HG02981 (cell line): ENCODE results near the gene SUPT4H1.
"Not testable (repeated sequence)": the region's sequence is repeated elsewhere in the genome, so short reads cannot be mapped to it uniquely, and the experiment has no call there.

Experiments used
- ATAC-seq: cut with Tn5 transposase; IDR thresholded peaks from one replicate; pipeline ENCODE4 v1.9.1; 2021; ENCODE audit warnings: mild to moderate bottlenecking, moderate library complexity; ENCODE audit not compliant: unreplicated experiment

SUPT4H1 gene

GRCh38 chr17:58351831-58352595, at the start of gene SUPT4H1:
Gene SUPT4H1 (minus strand): TSS chr17:58352201. CDS start chr17:58352135, 66 bp downstream.
- peak; percentile 89 for ATAC-seq

DNA sequence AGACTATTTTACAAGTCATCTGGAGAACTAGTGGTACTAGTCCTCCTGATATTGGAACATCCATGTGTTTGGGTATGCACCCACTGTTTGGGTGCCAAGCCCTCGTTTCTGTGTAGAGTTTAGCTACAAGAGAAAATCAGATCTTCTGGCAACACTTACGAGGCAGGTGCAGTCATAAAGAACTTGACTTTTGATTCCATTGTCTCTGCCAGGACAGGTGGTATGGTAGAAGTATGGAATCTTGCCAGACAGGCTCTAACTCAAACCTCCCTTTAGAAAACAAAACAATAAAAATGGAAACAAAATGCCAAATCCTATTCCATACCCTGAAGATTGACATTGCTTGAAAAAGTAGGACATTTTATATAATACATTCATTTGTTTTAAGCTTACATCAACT, 49.3 kb upstream of the SUPT4H1 start:
- no peak for ATAC-seq

DNA sequence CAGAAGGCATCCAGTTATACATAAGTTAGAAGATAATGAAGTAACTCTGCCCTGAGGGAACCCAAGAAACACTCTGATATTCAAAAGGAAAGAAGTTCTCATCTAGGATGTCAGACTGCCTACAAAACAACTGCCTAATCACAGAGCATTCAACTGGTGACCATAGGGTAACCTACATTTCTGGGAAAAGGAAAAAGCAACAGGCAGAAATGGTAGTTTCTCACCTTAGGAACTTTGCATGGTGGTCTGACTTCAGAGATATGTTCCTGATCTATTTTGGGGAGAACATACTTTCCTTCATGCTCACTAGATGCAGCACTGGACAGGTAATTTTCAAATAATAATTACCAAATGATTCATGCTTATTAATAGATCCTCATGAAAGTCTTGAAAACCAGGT, 48.8 kb upstream of the SUPT4H1 start:
- ATAC-seq = no peak

GRCh38 chr17:58399974-58400373, 48.0 kb upstream of the SUPT4H1 start:
- ATAC-seq = no peak

DNA sequence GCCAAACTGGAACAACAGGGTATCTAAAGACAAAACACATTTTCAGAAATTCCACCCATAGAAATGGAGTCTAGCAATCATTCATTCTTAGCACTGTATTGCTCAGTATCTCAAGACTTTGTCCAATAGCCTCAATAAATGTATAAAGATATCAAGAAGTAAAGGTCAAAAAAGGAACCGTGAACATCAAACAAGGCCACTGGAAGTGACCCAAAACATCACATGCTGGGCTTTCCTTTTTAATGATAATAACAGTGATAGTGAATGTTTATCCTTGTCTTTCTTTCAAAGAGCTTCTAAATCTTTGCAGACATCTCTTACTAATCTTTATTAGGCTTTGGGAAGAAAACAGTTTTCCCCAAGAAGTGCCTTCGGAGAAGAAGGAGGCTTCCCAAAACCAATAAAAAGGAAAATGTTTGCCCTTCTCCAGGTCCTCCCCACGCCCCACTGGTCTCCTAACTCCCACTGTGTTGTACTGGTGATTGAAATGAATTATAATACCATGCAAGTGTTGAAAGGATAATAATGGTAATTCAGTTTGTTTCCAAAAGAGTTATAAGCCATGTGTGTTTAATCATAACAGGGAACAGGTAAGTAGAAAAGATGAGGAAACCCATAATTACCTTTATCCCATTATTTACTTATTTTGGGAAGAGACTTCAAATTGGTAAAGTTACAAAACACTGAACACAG, 46.7 kb upstream of the SUPT4H1 start:
- no peak for ATAC-seq

GRCh38 chr17:58397421-58397820, 45.4 kb upstream of the SUPT4H1 start:
- ATAC-seq = not testable (repeated sequence)

DNA sequence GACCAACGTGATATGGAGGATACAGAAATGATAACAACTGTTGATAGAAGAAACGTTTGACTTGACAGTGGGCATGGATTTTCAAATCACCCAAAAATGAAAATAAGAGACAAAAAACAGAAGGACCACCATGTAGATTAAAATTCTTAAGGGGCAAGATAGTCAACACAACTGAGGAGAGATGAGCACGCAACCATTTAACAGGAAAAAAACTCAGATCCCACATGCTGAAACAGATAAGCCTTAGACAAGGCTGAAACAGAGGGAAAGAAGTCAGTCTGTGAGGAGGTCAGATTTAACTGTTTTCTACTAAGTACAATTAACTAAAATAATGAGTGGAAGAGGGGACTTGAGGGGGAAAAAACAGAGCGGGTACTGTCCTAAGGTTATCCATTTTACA, 44.2 kb upstream of the SUPT4H1 start:
- ATAC-seq = no peak

- no peak for ATAC-seq
Measured at GRCh38 chr17:58394534-58395223, 42.7 kb upstream of the SUPT4H1 start.

- ATAC-seq = no peak
Measured at GRCh38 chr17:58391302-58391984, 39.4 kb upstream of the SUPT4H1 start.

GRCh38 chr17:58390884-58391283, 38.9 kb upstream of the SUPT4H1 start:
- ATAC-seq = no peak

DNA sequence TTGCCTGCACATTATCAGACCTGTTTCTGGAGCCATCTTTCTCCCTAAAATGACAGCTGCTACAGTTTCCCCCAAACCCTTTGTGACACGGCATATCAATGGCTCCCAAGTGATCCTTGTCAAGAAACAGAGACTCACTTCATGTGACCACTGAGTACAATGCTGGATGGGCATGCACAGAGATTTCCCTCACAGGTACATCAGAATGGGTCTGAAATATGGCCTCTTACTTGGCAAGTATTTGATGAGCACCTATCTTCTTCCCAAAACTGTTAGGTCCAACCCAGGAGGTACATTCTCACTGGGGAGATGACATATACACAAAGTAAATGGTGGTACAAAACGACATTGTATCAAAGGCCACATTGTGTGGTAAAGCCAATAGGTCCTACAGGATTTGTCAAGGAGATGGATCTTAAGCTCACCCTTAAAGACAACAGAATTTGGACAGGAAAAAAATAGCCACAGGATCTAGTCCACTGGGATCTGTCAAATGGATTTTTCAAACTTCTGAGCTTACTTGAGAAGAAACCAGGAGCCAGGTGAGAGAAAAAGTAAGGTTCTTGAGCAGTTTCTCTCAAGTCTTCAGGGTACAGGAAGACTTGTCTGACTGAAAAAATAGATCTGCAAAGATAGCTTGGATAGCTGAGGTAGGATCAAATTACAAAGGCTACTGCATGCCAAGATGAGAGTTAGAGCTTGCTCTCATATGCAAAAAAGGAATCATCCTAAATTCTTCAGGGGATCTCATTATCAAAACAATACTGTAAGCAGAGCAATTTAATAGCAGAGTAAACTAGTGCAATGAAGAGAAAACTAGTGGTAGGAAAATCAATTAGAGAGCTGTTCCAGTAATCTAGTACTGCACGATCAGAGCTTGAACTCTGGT, 36.5 kb upstream of the SUPT4H1 start:
- no peak for ATAC-seq

GRCh38 chr17:58387834-58388233, 35.8 kb upstream of the SUPT4H1 start:
- no peak for ATAC-seq

- no peak for ATAC-seq
Measured at GRCh38 chr17:58386708-58387107, 34.7 kb upstream of the SUPT4H1 start.

- no peak for ATAC-seq
Measured at GRCh38 chr17:58385359-58385899, 33.4 kb upstream of the SUPT4H1 start.

DNA sequence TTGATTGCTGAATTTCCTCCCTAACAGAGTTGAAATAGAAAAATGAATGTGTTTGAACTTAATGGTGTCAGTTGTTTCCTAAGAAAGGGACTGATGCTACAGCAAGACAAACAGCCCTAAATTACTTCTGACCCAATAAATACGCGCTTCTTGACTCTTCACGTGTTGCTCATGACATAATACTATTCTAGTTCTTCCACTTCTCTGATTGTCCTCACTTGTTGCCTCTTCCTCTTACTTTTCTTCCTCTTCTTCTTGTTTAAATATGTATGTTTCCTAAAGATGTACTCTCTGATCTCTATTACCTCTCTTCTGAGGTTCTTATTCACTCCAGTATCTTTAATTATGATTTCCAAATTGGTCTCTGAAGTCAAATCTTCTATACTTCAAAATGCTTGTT, 32.9 kb upstream of the SUPT4H1 start:
- no peak for ATAC-seq

- no peak for ATAC-seq
Measured at GRCh38 chr17:58383892-58384462, 32.0 kb upstream of the SUPT4H1 start.

- ATAC-seq = no peak
Measured at GRCh38 chr17:58382872-58383242, 30.9 kb upstream of the SUPT4H1 start.

DNA sequence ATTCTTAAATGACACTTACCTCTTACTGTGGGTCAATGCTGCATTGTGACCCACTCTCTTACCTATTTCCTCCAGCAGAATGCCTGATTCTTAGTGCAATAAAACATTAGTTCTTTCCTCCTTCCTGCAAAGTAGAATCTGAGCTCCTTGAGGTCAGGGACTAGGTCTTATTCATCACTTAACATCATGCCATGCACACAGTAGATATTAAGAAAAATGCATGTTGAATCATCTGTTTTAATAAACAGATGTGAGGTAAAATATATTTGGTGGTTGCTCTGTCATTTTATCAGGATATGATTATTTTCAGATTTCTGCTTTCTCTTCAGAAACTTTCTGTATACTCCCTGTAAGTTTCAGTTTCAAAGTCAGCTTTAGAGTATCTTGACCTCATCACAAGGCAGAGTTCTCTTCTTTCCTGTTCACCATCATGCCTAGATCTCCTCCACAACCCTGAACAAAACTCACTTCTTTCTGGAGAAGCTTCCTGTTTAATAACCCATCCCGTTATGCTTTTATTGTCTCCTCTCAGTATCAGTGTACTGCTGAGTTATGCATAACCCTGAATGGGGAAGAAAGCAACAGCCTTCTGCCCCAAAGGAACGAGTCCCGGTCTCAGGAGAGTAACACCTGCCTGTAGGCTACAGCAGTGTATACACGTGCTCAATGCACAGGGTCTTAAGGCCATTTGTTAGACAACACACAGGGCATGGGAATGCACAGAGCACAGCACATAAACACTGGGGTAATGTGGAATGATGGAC, 30.3 kb upstream of the SUPT4H1 start:
- peak; percentile 53 for ATAC-seq
